HEK293T (cell line): ENCODE measurements around the gene NPC1.

ENCODE experiments used
- ARNT ChIP-seq: fragments of 450-650 bp; IDR thresholded peaks from 2 replicates; pipeline ENCODE4 v1.6.1; 2017; ENCODE audit warnings: mild to moderate bottlenecking
- BHLHE40 ChIP-seq: fragments of 450-650 bp; IDR thresholded peaks from 2 replicates; pipeline ENCODE4 v1.6.1; 2016; ENCODE audit warnings: mild to moderate bottlenecking, moderate library complexity, borderline replicate concordance
- FOXK2 ChIP-seq: fragments of 450-650 bp; IDR thresholded peaks from 2 replicates; pipeline ENCODE4 v1.6.1; 2016; ENCODE audit warnings: mild to moderate bottlenecking
- PKNOX1 ChIP-seq: fragments of 450-650 bp; IDR thresholded peaks from 2 replicates; pipeline ENCODE4 v1.6.1; 2016
- SP1 ChIP-seq: fragments of 450-650 bp; IDR thresholded peaks from 2 replicates; pipeline ENCODE4 v1.6.1; 2017
- SUZ12 ChIP-seq: fragments of 450-650 bp; IDR thresholded peaks from 2 replicates; pipeline ENCODE4 v1.6.1; 2016; ENCODE audit warnings: mild to moderate bottlenecking
- ZNF384 ChIP-seq: fragments of 450-650 bp; IDR thresholded peaks from 2 replicates; pipeline ENCODE4 v1.6.1; 2016

- no peak for TF ChIP-seq ZNF384
- TF ChIP-seq BHLHE40, result no peak
- no peak for TF ChIP-seq ARNT
- TF ChIP-seq PKNOX1, result no peak
- no peak for TF ChIP-seq SP1
- TF ChIP-seq SUZ12, result no peak
- no peak for TF ChIP-seq FOXK2
These were observed 47.0 kb downstream of the NPC1 start for GRCh38 chr18:23539296-23539695.
